ENCODE data around the gene OLFM1. TPM values are rescaled to one million over a fixed set of nuclear protein-coding genes. Genes with fewer than 3 reads are reported as not detected.

OLFM1 gene
- total RNA-seq, 1 donor from 2014 or later: 10.0 TPM

- DNase-seq: no peak
- no peak overlapping the region for H3K27ac ChIP-seq (replicated peaks)
- H3K4me3 ChIP-seq: no peak overlapping the region
- H3K4me1 ChIP-seq: no peaks in the 10 kb centered on the region
- H3K9me3 ChIP-seq (replicated peaks): peaks cover 8% of the 10 kb centered on the region
- peaks cover 88% of the 10 kb centered on the region for H3K27me3 ChIP-seq (ENCODE audit: low read depth)
- H3K36me3 ChIP-seq: no peaks in the 10 kb centered on the region
- intact Hi-C loops (cut with micrococcal nuclease): no loop called here
- TF ChIP-seq CTCF (IDR thresholded peaks at IDR 0.05; ENCODE audit: borderline replicate concordance): no peak
These were observed 20.3 kb upstream of the OLFM1 start for GRCh38 chr9:135067096-135067710.

- Histone ChIP-seq H3K27ac (replicated peaks) (no peak overlapping the region), H3K36me3 (no peaks in the 10 kb centered on the region), H3K4me1 (no peaks in the 10 kb centered on the region), H3K27me3 (ENCODE audit: low read depth) (peaks cover 88% of the 10 kb centered on the region), H3K4me3 (no peak overlapping the region), H3K9me3 (replicated peaks) (peaks cover 3% of the 10 kb centered on the region)
- intact Hi-C loops (cut with micrococcal nuclease): no loop called here
- DNase-seq: no peak
- TF ChIP-seq CTCF (IDR thresholded peaks at IDR 0.05; ENCODE audit: borderline replicate concordance): no peak
These were observed 18.6 kb upstream of the OLFM1 start for GRCh38 chr9:135068776-135069415.

GRCh38 chr9:135069558-135070197 is 17.8 kb upstream of the OLFM1 start:
- no peaks in the 10 kb centered on the region for H3K9me3 ChIP-seq (replicated peaks)
- H3K27me3 ChIP-seq (ENCODE audit: low read depth): peaks cover 81% of the 10 kb centered on the region
- H3K27ac ChIP-seq (replicated peaks): no peak overlapping the region
- no peak for DNase-seq
- no peak for TF ChIP-seq CTCF (IDR thresholded peaks at IDR 0.05; ENCODE audit: borderline replicate concordance)
- peaks cover 1% of the 10 kb centered on the region for H3K4me1 ChIP-seq
- no peak overlapping the region for H3K4me3 ChIP-seq
- intact Hi-C loops (cut with micrococcal nuclease): no loop called here
- H3K36me3 ChIP-seq: no peaks in the 10 kb centered on the region

- Histone ChIP-seq H3K4me1 (peaks cover 8% of the 10 kb centered on the region), H3K27me3 (ENCODE audit: low read depth) (peaks cover 74% of the 10 kb centered on the region), H3K36me3 (no peaks in the 10 kb centered on the region), H3K4me3 (no peak overlapping the region), H3K27ac (replicated peaks) (no peak overlapping the region), H3K9me3 (replicated peaks) (no peaks in the 10 kb centered on the region)
- intact Hi-C loops (cut with micrococcal nuclease): no loop called here
- no peak for TF ChIP-seq CTCF (IDR thresholded peaks at IDR 0.05; ENCODE audit: borderline replicate concordance)
- DNase-seq: no peak
These were observed 17.1 kb upstream of the OLFM1 start for GRCh38 chr9:135070198-135070951.

- TF ChIP-seq CTCF (IDR thresholded peaks at IDR 0.05; ENCODE audit: borderline replicate concordance): no peak
- H3K27me3 ChIP-seq (ENCODE audit: low read depth): peaks cover 71% of the 10 kb centered on the region
- intact Hi-C loops (cut with micrococcal nuclease): no loop called here
These were observed 16.3 kb upstream of the OLFM1 start for GRCh38 chr9:135070964-135071735.

More at GRCh38 chr9:135070964-135071735, 16.3 kb upstream of the OLFM1 start:
- Histone ChIP-seq H3K27ac (replicated peaks) (no peak overlapping the region), H3K36me3 (no peaks in the 10 kb centered on the region), H3K4me1 (peaks cover 16% of the 10 kb centered on the region), H3K9me3 (replicated peaks) (no peaks in the 10 kb centered on the region), H3K4me3 (no peak overlapping the region)
- DNase-seq: no peak

Data from left ventricle myocardium inferior (tissue), 1 donor.